ENCODE measurements around the gene CATSPERD.
"Not testable (repeated sequence)": the region's sequence is repeated elsewhere in the genome, so short reads cannot be mapped to it uniquely, and the experiment has no call there.

Gene CATSPERD

GRCh38 chr19:5686326-5686646 is 34.2 kb upstream of the CATSPERD start:
- no peak for DNase-seq

GRCh38 chr19:5686647-5687359 is 33.6 kb upstream of the CATSPERD start:
- peak; percentile 97 for DNase-seq

- DNase-seq, result no peak
Measured at GRCh38 chr19:5687360-5688198, 32.9 kb upstream of the CATSPERD start.

- DNase-seq, result not testable (repeated sequence)
Measured at GRCh38 chr19:5688262-5688881, 32.1 kb upstream of the CATSPERD start.

- DNase-seq, result peak; percentile 98
Measured at GRCh38 chr19:5690125-5690954, 30.1 kb upstream of the CATSPERD start, which contains the start of gene RPL36. TSS of gene RPL36 (plus strand) at chr19:5690295. CDS start at chr19:5690508, 213 bp downstream.

GRCh38 chr19:5690955-5691821 is 29.2 kb upstream of the CATSPERD start:
- peak; percentile 67 for DNase-seq

GRCh38 chr19:5691822-5692722 is 28.4 kb upstream of the CATSPERD start:
- DNase-seq, result no peak

- no peak for DNase-seq
Measured at GRCh38 chr19:5692723-5693194, 27.7 kb upstream of the CATSPERD start.

GRCh38 chr19:5693195-5694166 is 27.0 kb upstream of the CATSPERD start:
- no peak for DNase-seq

- DNase-seq, result no peak
Measured at GRCh38 chr19:5694167-5694955, 26.1 kb upstream of the CATSPERD start.

- DNase-seq, result no peak
Measured at GRCh38 chr19:5694956-5695648, 25.3 kb upstream of the CATSPERD start.

- DNase-seq, result no peak
Measured at GRCh38 chr19:5695649-5696195, 24.7 kb upstream of the CATSPERD start.

- no peak for DNase-seq
Measured at GRCh38 chr19:5696196-5697021, 24.0 kb upstream of the CATSPERD start.

GRCh38 chr19:5697022-5697889 is 23.2 kb upstream of the CATSPERD start:
- DNase-seq, result no peak

GRCh38 chr19:5697890-5698634 is 22.4 kb upstream of the CATSPERD start:
- DNase-seq, result no peak
